GM21360 (cell line): ENCODE results near the gene DNAJB5.

Source experiments
- ATAC-seq: cut with Tn5 transposase; IDR thresholded peaks from one replicate; pipeline ENCODE4 v1.9.1; 2021; ENCODE audit warnings: mild to moderate bottlenecking, moderate library complexity; ENCODE audit not compliant: unreplicated experiment

Gene DNAJB5

GRCh38 chr9:34983209-34983608, 6.3 kb upstream of the DNAJB5 start:
- ATAC-seq: no peak

- no peak for ATAC-seq
These were observed 5.5 kb upstream of the DNAJB5 start for GRCh38 chr9:34984049-34984448.

GRCh38 chr9:34985311-34985899, 4.1 kb upstream of the DNAJB5 start:
- ATAC-seq: no peak

GRCh38 chr9:34986540-34987047, 3.0 kb upstream of the DNAJB5 start:
- no peak for ATAC-seq

- ATAC-seq: no peak
These were observed 2.2 kb upstream of the DNAJB5 start for GRCh38 chr9:34987160-34987901.

- no peak for ATAC-seq
These were observed 1.1 kb upstream of the DNAJB5 start for GRCh38 chr9:34988218-34989002.

GRCh38 chr9:34989946-34990635, 546 bp downstream of the DNAJB5 start:
- ATAC-seq: no peak

- ATAC-seq: no peak
These were observed 1.5 kb downstream of the DNAJB5 start for GRCh38 chr9:34990908-34991606.

- ATAC-seq: no peak
These were observed 2.2 kb downstream of the DNAJB5 start for GRCh38 chr9:34991607-34992375.

- ATAC-seq: no peak
These were observed 2.9 kb downstream of the DNAJB5 start for GRCh38 chr9:34992376-34992951.

GRCh38 chr9:34993502-34994259, 4.1 kb downstream of the DNAJB5 start:
- no peak for ATAC-seq

GRCh38 chr9:34994260-34994899, 4.8 kb downstream of the DNAJB5 start:
- no peak for ATAC-seq

- ATAC-seq: no peak
These were observed 5.5 kb downstream of the DNAJB5 start for GRCh38 chr9:34994900-34995669.

- no peak for ATAC-seq
These were observed 6.1 kb downstream of the DNAJB5 start for GRCh38 chr9:34995670-34996060.

GRCh38 chr9:34996181-34996904, 6.8 kb downstream of the DNAJB5 start:
- no peak for ATAC-seq

GRCh38 chr9:34996905-34997279, 7.3 kb downstream of the DNAJB5 start:
- no peak for ATAC-seq

GRCh38 chr9:34997379-34997781, 7.8 kb downstream of the DNAJB5 start:
- ATAC-seq: no peak
